GM19395 (cell line): ENCODE results near the gene GAN.

ENCODE experiments used
- ATAC-seq: cut with Tn5 transposase; IDR thresholded peaks from one replicate; pipeline ENCODE4 v1.9.1; 2021; ENCODE audit warnings: mild to moderate bottlenecking, moderate library complexity; ENCODE audit not compliant: unreplicated experiment

Gene GAN

GRCh38 chr16:81350306-81350615 lies 35.5 kb downstream of the GAN start:
- ATAC-seq: no peak

- no peak for ATAC-seq
These were observed 39.1 kb downstream of the GAN start for GRCh38 chr16:81353895-81354294.

GRCh38 chr16:81357711-81358260 lies 43.0 kb downstream of the GAN start:
- no peak for ATAC-seq

GRCh38 chr16:81358860-81359259 lies 44.1 kb downstream of the GAN start:
- ATAC-seq: no peak

- ATAC-seq: no peak
These were observed 45.4 kb downstream of the GAN start for GRCh38 chr16:81360135-81360534.

GRCh38 chr16:81365731-81366130 lies 51.0 kb downstream of the GAN start:
- ATAC-seq: no peak

- peak; percentile 62 for ATAC-seq
These were observed 51.7 kb downstream of the GAN start for GRCh38 chr16:81366316-81366932.

- ATAC-seq: no peak
These were observed 53.1 kb downstream of the GAN start for GRCh38 chr16:81367821-81368220.

- ATAC-seq: peak; percentile 65
These were observed 55.2 kb downstream of the GAN start for GRCh38 chr16:81369888-81370504.

GRCh38 chr16:81371106-81371505 lies 56.3 kb downstream of the GAN start:
- no peak for ATAC-seq

GRCh38 chr16:81374550-81374949 lies 59.8 kb downstream of the GAN start:
- ATAC-seq: no peak

- no peak for ATAC-seq
These were observed 62.1 kb downstream of the GAN start for GRCh38 chr16:81376880-81377279.

GRCh38 chr16:81378049-81378448 lies 63.3 kb downstream of the GAN start:
- no peak for ATAC-seq

- ATAC-seq: no peak
These were observed 66.2 kb downstream of the GAN start for GRCh38 chr16:81380932-81381331.

- no peak for ATAC-seq
These were observed 69.2 kb downstream of the GAN start for GRCh38 chr16:81384006-81384405.

GRCh38 chr16:81385031-81385756 lies 70.4 kb downstream of the GAN start:
- ATAC-seq: no peak

GRCh38 chr16:81388357-81388756 lies 73.6 kb downstream of the GAN start:
- no peak for ATAC-seq

- ATAC-seq: no peak
These were observed 76.1 kb downstream of the GAN start for GRCh38 chr16:81390840-81391239.

GRCh38 chr16:81392011-81392410 lies 77.2 kb downstream of the GAN start:
- ATAC-seq: no peak

- no peak for ATAC-seq
These were observed 79.7 kb downstream of the GAN start for GRCh38 chr16:81394416-81394815.

- no peak for ATAC-seq
These were observed 80.3 kb downstream of the GAN start for GRCh38 chr16:81394966-81395655.
